Measurements from ENCODE around the gene TMEFF2. TPM values are rescaled to one million over a fixed set of nuclear protein-coding genes. Genes with fewer than 3 reads are reported as not detected.

The TMEFF2 gene
- total and polyA plus RNA-seq, 2 experiments from 2014 or later, result 0.13 TPM; not detected in 1

DNA sequence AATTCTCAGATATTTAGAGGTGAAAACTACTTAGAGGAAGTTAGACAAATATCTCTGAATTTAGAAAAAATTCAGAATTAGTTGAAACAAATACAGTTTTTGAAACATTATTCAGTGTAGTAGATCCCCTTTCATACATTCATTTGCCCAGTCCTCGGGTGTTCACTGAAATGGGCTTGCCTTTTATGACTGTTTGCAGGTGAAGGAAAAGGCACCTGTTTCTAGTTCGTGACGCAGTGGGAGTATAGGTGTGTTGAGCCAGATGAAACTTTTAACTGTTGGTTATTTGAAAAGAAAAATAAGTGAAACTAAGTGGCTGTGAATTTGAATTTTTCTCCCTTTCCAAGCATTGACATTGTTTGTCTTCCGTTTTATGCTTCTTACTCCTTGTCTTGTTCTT is 28.9 kb downstream of the TMEFF2 start:
- no peak for DNase-seq
- no peaks in the 10 kb centered on the region for H3K9me3 ChIP-seq (ENCODE audit: low read depth)
- no peak for TF ChIP-seq EZH2 (IDR thresholded peaks at IDR 0.05; ENCODE audit: insufficient read depth, poor library complexity, severe bottlenecking)
- no peak for TF ChIP-seq EZH2phosphoT487 (IDR thresholded peaks at IDR 0.05; ENCODE audit: insufficient read depth, low read depth)
- H3F3A ChIP-seq (ENCODE audit: insufficient read depth), result no peaks in the 10 kb centered on the region
- H2AFZ ChIP-seq, result no peak overlapping the region
- H3K36me3 ChIP-seq (ENCODE audit: low read depth), result no peaks in the 10 kb centered on the region
- H4K20me1 ChIP-seq (ENCODE audit: insufficient read depth), result no peaks in the 10 kb centered on the region
- in situ Hi-C loops (cut with MboI), result loop anchor here (25.0 kb wide), 1 partner anchor 479 kb away; the partner anchor contains the start of gene NABP1
- H3K4me2 ChIP-seq (ENCODE audit: unreplicated experiment), result no peak overlapping the region
- 0 out of 2 replicates have a peak, but pooled peaks cover 1% of the 10 kb centered on the region for H3K27me3 ChIP-seq (replicated peaks; ENCODE audit: insufficient read depth)
- no peaks in the 10 kb centered on the region for H3K79me2 ChIP-seq (ENCODE audit: insufficient read depth)
- H3K9ac ChIP-seq, result no peak overlapping the region
- no peaks in the 10 kb centered on the region for H3K9me2 ChIP-seq (ENCODE audit: insufficient read depth)
- H3K4me1 ChIP-seq (ENCODE audit: insufficient read depth), result peaks cover 12% of the 10 kb centered on the region; the same call in 1 of the 2 replicates
- 88 to 91% methylated on average over 4 of the region's 4 CpGs for WGBS, 2 experiments (ENCODE audit: low coverage in 1 of 2, low lambda C conversion rate in 2 of 2, missing lambda C conversion rate in 2 of 2)
- no peak overlapping the region for H3K4me3 ChIP-seq
- no peak overlapping the region for H3K27ac ChIP-seq

GRCh38 chr2:192162392-192163042 is 32.2 kb downstream of the TMEFF2 start:
- Histone ChIP-seq H3F3A (ENCODE audit: insufficient read depth) (no peaks in the 10 kb centered on the region), H3K79me2 (ENCODE audit: insufficient read depth) (no peaks in the 10 kb centered on the region), H3K4me2 (ENCODE audit: unreplicated experiment) (peak overlapping the region; percentile 55), H3K9me3 (ENCODE audit: low read depth) (no peaks in the 10 kb centered on the region), H3K4me1 (ENCODE audit: insufficient read depth) (peaks cover 9% of the 10 kb centered on the region; the same call in 1 of the 2 replicates), H4K20me1 (ENCODE audit: insufficient read depth) (no peaks in the 10 kb centered on the region), H3K36me3 (ENCODE audit: low read depth) (no peaks in the 10 kb centered on the region), H3K27me3 (replicated peaks; ENCODE audit: insufficient read depth) (no peaks in the 10 kb centered on the region), H3K9ac (no peak overlapping the region), H2AFZ (peak overlapping the region; percentile 69), H3K4me3 (0 out of 2 replicates have a peak overlapping the region, but pooled peaks have one; percentile 28), H3K27ac (no peak overlapping the region), H3K9me2 (ENCODE audit: insufficient read depth) (no peaks in the 10 kb centered on the region)
- peak; percentile 78 for DNase-seq
- WGBS, 2 experiments (ENCODE audit: low coverage in 1 of 2, low lambda C conversion rate in 2 of 2, missing lambda C conversion rate in 2 of 2), result 9 to 12% methylated on average over 4 of the region's 4 CpGs
- in situ Hi-C loops (cut with MboI), result loop anchor here (5.0 to 25.0 kb wide), 3 partner anchors 350 to 600 kb away; partner anchors contain the start of gene NABP1
- no peak for TF ChIP-seq EZH2 (IDR thresholded peaks at IDR 0.05; ENCODE audit: insufficient read depth, poor library complexity, severe bottlenecking)
- no peak for TF ChIP-seq EZH2phosphoT487 (IDR thresholded peaks at IDR 0.05; ENCODE audit: insufficient read depth, low read depth)

GRCh38 chr2:192161656-192162290 is 33.0 kb downstream of the TMEFF2 start:
- peak overlapping the region; percentile 55 for H3K4me2 ChIP-seq (ENCODE audit: unreplicated experiment)
- DNase-seq, result no peak
- H3K9me3 ChIP-seq (ENCODE audit: low read depth), result no peaks in the 10 kb centered on the region
- 0 out of 2 replicates have a peak overlapping the region, but pooled peaks have one; percentile 28 for H3K4me3 ChIP-seq
- H3F3A ChIP-seq (ENCODE audit: insufficient read depth), result no peaks in the 10 kb centered on the region
- no peaks in the 10 kb centered on the region for H3K36me3 ChIP-seq (ENCODE audit: low read depth)
- H3K4me1 ChIP-seq (ENCODE audit: insufficient read depth), result peaks cover 9% of the 10 kb centered on the region; the same call in 1 of the 2 replicates
- H3K27me3 ChIP-seq (replicated peaks; ENCODE audit: insufficient read depth), result no peaks in the 10 kb centered on the region
- H3K9me2 ChIP-seq (ENCODE audit: insufficient read depth), result no peaks in the 10 kb centered on the region
- H3K9ac ChIP-seq, result no peak overlapping the region
- TF ChIP-seq EZH2 (IDR thresholded peaks at IDR 0.05; ENCODE audit: insufficient read depth, poor library complexity, severe bottlenecking), result no peak
- TF ChIP-seq EZH2phosphoT487 (IDR thresholded peaks at IDR 0.05; ENCODE audit: insufficient read depth, low read depth), result no peak
- in situ Hi-C loops (cut with MboI), result loop anchor here (5.0 to 25.0 kb wide), 3 partner anchors 349 to 599 kb away; partner anchors contain the start of gene NABP1
- H3K79me2 ChIP-seq (ENCODE audit: insufficient read depth), result no peaks in the 10 kb centered on the region
- no peaks in the 10 kb centered on the region for H4K20me1 ChIP-seq (ENCODE audit: insufficient read depth)
- WGBS, 2 experiments (ENCODE audit: low coverage in 1 of 2, low lambda C conversion rate in 2 of 2, missing lambda C conversion rate in 2 of 2), result 72 to 75% methylated on average over 2 of the region's 2 CpGs
- peak overlapping the region; percentile 69 for H2AFZ ChIP-seq
- no peak overlapping the region for H3K27ac ChIP-seq

GRCh38 chr2:192159736-192160135 is 35.0 kb downstream of the TMEFF2 start:
- DNase-seq, result no peak
- Histone ChIP-seq H3K4me1 (ENCODE audit: insufficient read depth) (peaks cover 9% of the 10 kb centered on the region; the same call in 1 of the 2 replicates), H3K27me3 (replicated peaks; ENCODE audit: insufficient read depth) (no peaks in the 10 kb centered on the region), H3K27ac (no peak overlapping the region), H3F3A (ENCODE audit: insufficient read depth) (no peaks in the 10 kb centered on the region), H3K4me3 (no peak overlapping the region), H3K9ac (no peak overlapping the region), H3K4me2 (ENCODE audit: unreplicated experiment) (no peak overlapping the region), H3K9me3 (ENCODE audit: low read depth) (no peaks in the 10 kb centered on the region), H3K36me3 (ENCODE audit: low read depth) (no peaks in the 10 kb centered on the region), H4K20me1 (ENCODE audit: insufficient read depth) (no peaks in the 10 kb centered on the region), H2AFZ (no peak overlapping the region; the same call in 1 of the 2 replicates), H3K9me2 (ENCODE audit: insufficient read depth) (no peaks in the 10 kb centered on the region), H3K79me2 (ENCODE audit: insufficient read depth) (no peaks in the 10 kb centered on the region)
- 48 to 71% methylated on average over 1 of the region's 1 CpG for WGBS, 2 experiments (ENCODE audit: low coverage in 1 of 2, low lambda C conversion rate in 2 of 2, missing lambda C conversion rate in 2 of 2)
- in situ Hi-C loops (cut with MboI), result loop anchor here (5.0 to 25.0 kb wide), 3 partner anchors 347 to 597 kb away; partner anchors contain the start of gene NABP1
- TF ChIP-seq EZH2phosphoT487 (IDR thresholded peaks at IDR 0.05; ENCODE audit: insufficient read depth, low read depth), result no peak
- TF ChIP-seq EZH2 (IDR thresholded peaks at IDR 0.05; ENCODE audit: insufficient read depth, poor library complexity, severe bottlenecking), result no peak

Measured in GM23248 (cell line).